Muscle of leg (tissue), 11 donors: ENCODE data around the gene ADARB2. TPM values are rescaled to one million over a fixed set of nuclear protein-coding genes. Genes with fewer than 3 reads are reported as not detected.

Experiments
- DNase-seq: peaks from one replicate; pipeline ENCODE4 v3.0.0; 2013
- H3K27ac ChIP-seq: one replicate; pipeline ENCODE4 v1.5.1; 2013; ENCODE audit warnings: mild to moderate bottlenecking, low read length, control low read depth
- H3K27me3 ChIP-seq: one replicate; pipeline ENCODE4 v1.6.1; 2013; ENCODE audit warnings: low read length; ENCODE audit not compliant: control insufficient read depth, insufficient read depth
- H3K36me3 ChIP-seq: one replicate; pipeline ENCODE4 v1.6.1; 2013; ENCODE audit warnings: low read length; ENCODE audit not compliant: control insufficient read depth, insufficient read depth
- H3K4me1 ChIP-seq: one replicate; pipeline ENCODE4 v1.6.1; 2013; ENCODE audit warnings: low read length; ENCODE audit not compliant: control insufficient read depth, insufficient read depth
- H3K4me3 ChIP-seq: one replicate; pipeline ENCODE4 v1.5.1; 2013; ENCODE audit warnings: low read length, control low read depth
- H3K9me3 ChIP-seq: replicated peaks from 2 replicates; pipeline ENCODE4 v1.6.1; 2013; ENCODE audit warnings: low read depth, low read length; ENCODE audit not compliant: control insufficient read depth
- WGBS: methylation state at CpG from one replicate; pipeline ENCODE4 v1.1.5; 2013; ENCODE audit warnings: missing lambda C conversion rate; ENCODE audit not compliant: insufficient coverage; 5-methylcytosine and 5-hydroxymethylcytosine counted together
- polyA plus RNA-seq, 8 donors: library from polyadenylated mRNA; unstranded; fragments of 120-200 nt; gene quantifications; one replicate each; pipeline versions ENCODE4 v1.2.1 to v1.2.3, GENCODE V29; 2013; ENCODE audit warnings: inconsistent platforms in 1 of 8, low replicate concordance in 1 of 8; ENCODE audit not compliant: insufficient read length in 8 of 8, insufficient read depth in 1 of 8
- total RNA-seq: library from RNA; stranded (reverse); fragments of 120-200 nt; gene quantifications from one replicate; pipeline ENCODE4 v1.2.4, GENCODE V29; 2013

The ADARB2 gene
- total and polyA plus RNA-seq, 9 donors = 0.13 to 0.38 (median 0.23) TPM

- DNase-seq = peak; percentile 10
- Histone ChIP-seq H3K27ac (no peak overlapping the region), H3K4me3 (no peak overlapping the region), H3K27me3 (no peaks in the 10 kb centered on the region), H3K36me3 (no peaks in the 10 kb centered on the region), H3K4me1 (no peaks in the 10 kb centered on the region), H3K9me3 (no peaks in the 10 kb centered on the region)
- 55% methylated on average over 5 of the region's 8 CpGs for WGBS
Observed at GRCh38 chr10:1514681-1515080, 222.6 kb downstream of the ADARB2 start.

DNA sequence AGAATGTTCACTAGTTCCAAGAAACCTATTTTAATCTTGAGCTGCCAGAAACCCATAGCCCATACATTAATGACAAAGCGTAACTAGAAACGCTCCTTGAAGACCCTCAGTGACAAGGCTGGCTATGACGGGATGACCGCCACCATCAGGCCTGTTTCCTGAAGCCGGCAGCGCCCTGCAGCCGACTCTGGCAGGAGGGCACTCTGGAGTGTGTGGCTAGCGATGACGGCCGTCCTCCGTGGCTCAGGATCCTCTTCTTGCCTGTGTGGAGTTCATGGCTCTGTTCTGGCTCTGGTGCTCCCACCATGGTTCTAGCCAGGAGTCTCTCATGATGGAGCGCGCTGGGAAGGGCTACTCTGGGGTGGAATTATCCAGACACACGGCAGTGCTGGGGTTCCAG lies 224.1 kb downstream of the ADARB2 start:
- no peak for DNase-seq
- Histone ChIP-seq H3K4me1 (no peaks in the 10 kb centered on the region), H3K4me3 (no peak overlapping the region), H3K27ac (no peak overlapping the region), H3K9me3 (no peaks in the 10 kb centered on the region), H3K36me3 (no peaks in the 10 kb centered on the region), H3K27me3 (no peaks in the 10 kb centered on the region)
- WGBS = 85% methylated on average over 12 of the region's 14 CpGs

DNA sequence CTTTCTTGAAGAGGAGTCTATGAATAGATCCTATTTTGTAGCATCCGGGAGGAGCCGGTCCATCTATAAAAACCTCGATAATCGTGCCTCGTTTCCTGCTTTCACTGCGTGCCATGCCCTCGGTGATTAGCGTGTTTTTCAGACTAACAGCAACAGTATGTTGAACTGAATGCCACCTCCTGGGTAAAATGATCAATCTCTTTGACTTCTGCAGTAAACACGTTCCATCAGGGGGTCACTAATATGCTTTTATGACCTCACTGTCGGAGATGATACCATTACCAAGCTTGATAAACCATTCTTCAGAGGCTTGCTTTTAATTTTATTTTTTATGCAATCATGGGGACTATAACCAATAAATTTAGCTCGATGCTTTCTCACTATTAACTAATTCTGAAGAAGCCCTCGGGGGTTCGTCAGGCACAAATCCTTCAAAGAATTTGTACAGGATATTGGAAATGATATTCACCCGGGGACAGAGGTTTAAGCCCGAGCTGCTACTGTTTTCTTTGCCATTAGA lies 228.3 kb downstream of the ADARB2 start:
- Histone ChIP-seq H3K4me1 (no peaks in the 10 kb centered on the region), H3K4me3 (no peak overlapping the region), H3K9me3 (no peaks in the 10 kb centered on the region), H3K27me3 (no peaks in the 10 kb centered on the region), H3K27ac (no peak overlapping the region), H3K36me3 (no peaks in the 10 kb centered on the region)
- 70% methylated on average over 9 of the region's 15 CpGs for WGBS
- no peak for DNase-seq

DNA sequence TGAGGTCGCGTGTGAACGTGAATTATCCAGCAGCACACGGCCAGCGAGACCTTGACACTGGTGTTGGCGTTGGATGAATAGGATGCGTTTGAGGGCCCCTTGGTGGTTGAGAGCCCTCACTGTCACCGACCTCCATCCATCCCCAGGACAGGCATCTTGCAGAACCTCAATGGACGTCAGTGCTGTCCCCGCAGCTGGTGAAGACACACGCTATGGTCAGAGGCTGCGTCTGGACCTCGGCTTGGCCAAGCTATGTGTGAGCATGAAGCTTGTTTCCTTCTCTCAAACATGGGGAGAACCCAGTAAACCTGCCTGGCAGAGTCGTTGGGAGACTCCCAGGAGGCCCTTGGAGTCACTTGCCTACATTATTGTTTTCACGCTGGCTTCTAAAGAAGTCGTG lies 229.2 kb downstream of the ADARB2 start:
- Histone ChIP-seq H3K9me3 (peaks cover 2% of the 10 kb centered on the region), H3K4me3 (no peak overlapping the region), H3K4me1 (no peaks in the 10 kb centered on the region), H3K27me3 (no peaks in the 10 kb centered on the region), H3K36me3 (no peaks in the 10 kb centered on the region), H3K27ac (no peak overlapping the region)
- WGBS = 83% methylated on average over 14 of the region's 16 CpGs
- no peak for DNase-seq

DNA sequence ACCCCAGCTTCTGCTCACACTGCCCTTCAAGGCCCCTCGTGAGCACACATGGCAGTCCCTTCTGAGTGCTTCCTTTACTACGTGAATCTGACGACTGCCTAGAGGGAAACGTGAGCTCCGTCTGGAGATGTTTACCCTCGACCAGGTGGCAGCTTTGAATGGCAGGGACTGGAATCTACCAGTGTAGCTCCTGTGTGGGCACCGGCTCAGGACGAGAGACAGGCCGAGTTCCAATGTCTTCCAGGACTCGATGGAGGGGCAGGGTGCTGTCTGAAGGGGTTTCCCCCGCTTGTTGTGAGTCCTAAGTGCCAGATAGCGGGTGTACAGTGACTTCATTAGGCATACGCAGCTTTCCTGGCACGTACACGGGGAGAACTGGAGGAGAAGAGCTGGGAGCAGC lies 229.9 kb downstream of the ADARB2 start:
- DNase-seq = no peak
- Histone ChIP-seq H3K4me1 (no peaks in the 10 kb centered on the region), H3K9me3 (peaks cover 2% of the 10 kb centered on the region), H3K4me3 (no peak overlapping the region), H3K36me3 (no peaks in the 10 kb centered on the region), H3K27ac (no peak overlapping the region), H3K27me3 (no peaks in the 10 kb centered on the region)
- WGBS = 76% methylated on average over 15 of the region's 15 CpGs

GRCh38 chr10:1504940-1505339 lies 232.4 kb downstream of the ADARB2 start:
- H3K4me3 ChIP-seq = no peak overlapping the region

DNA sequence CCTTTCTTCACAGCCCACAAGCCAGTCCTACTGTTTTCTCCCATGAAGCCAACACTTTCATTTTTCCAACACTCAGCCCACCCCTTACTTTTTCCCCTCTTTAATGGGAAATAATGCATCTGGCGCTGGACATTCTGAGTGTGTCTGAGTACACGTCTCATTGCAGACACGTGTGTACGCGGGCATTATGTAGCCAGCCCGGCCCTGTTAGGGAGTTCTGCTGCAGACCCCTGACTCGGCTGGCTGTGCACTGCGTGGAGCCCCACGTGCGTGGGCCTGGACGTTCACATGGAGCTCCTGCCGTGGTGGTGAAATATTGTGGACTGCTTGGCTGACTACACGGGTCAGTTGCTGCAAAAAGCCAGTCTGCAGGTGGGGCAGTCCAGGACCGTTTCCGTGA lies 233.0 kb downstream of the ADARB2 start:
- no peak for DNase-seq
- H3K27me3 ChIP-seq = no peaks in the 10 kb centered on the region
- no peak overlapping the region for H3K27ac ChIP-seq
- no peaks in the 10 kb centered on the region for H3K4me1 ChIP-seq
- whole genome bisulfite sequencing = 80% methylated on average over 12 of the region's 15 CpGs
- no peak overlapping the region for H3K4me3 ChIP-seq
- no peaks in the 10 kb centered on the region for H3K36me3 ChIP-seq
- H3K9me3 ChIP-seq = peaks cover 2% of the 10 kb centered on the region

More at GRCh38 chr10:1504940-1505339, 232.4 kb downstream of the ADARB2 start:
- no CpG with 5 or more reads among the region's 8 CpGs for WGBS
- no peak overlapping the region for H3K27ac ChIP-seq
- H3K36me3 ChIP-seq = no peaks in the 10 kb centered on the region
- peaks cover 2% of the 10 kb centered on the region for H3K9me3 ChIP-seq
- H3K4me1 ChIP-seq = no peaks in the 10 kb centered on the region
- DNase-seq = no peak
- H3K27me3 ChIP-seq = no peaks in the 10 kb centered on the region

GRCh38 chr10:1502451-1502850 lies 234.9 kb downstream of the ADARB2 start:
- peak; percentile 15 for DNase-seq
- no peaks in the 10 kb centered on the region for H3K4me1 ChIP-seq
- H3K27ac ChIP-seq = no peak overlapping the region
- H3K27me3 ChIP-seq = no peaks in the 10 kb centered on the region
- H3K36me3 ChIP-seq = no peaks in the 10 kb centered on the region
- H3K4me3 ChIP-seq = no peak overlapping the region
- WGBS = no CpG with 5 or more reads among the region's 5 CpGs
- H3K9me3 ChIP-seq = peaks cover 2% of the 10 kb centered on the region

DNA sequence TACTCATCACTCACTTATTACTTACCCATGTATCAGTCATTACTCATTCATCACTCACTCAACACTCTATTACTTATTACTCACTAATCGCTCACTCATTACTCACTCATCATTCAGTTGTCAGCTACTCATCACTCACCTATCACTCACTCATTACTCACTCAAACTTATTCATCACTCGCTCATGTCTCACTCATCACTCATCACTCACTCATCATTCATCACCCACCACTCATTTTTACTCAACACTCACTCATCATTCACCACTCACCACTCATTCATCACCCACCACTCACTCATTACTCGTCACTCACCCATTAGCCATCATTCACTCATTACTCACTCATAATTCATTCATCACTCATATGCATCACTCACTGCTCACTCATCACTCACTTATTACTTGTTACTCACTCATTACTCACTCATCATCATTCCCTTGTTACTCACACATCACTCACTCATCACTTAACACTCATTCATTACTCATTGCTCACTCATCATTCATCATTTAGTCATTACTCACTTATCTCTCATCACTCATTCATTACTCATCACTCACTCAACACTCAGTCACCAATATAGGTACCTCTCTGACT lies 237.9 kb downstream of the ADARB2 start:
- no peak overlapping the region for H3K4me3 ChIP-seq
- H3K27me3 ChIP-seq = no peaks in the 10 kb centered on the region
- H3K27ac ChIP-seq = no peak overlapping the region
- H3K4me1 ChIP-seq = no peaks in the 10 kb centered on the region
- no peak for DNase-seq
- WGBS = 89% methylated on average over 3 of the region's 3 CpGs
- H3K36me3 ChIP-seq = no peaks in the 10 kb centered on the region
- peaks cover 2% of the 10 kb centered on the region for H3K9me3 ChIP-seq

GRCh38 chr10:1498746-1499358 lies 238.5 kb downstream of the ADARB2 start:
- no peak overlapping the region for H3K27ac ChIP-seq
- H3K4me1 ChIP-seq = no peaks in the 10 kb centered on the region
- H3K4me3 ChIP-seq = no peak overlapping the region
- 92% methylated on average over 5 of the region's 5 CpGs for WGBS
- H3K9me3 ChIP-seq = peaks cover 2% of the 10 kb centered on the region
- no peaks in the 10 kb centered on the region for H3K27me3 ChIP-seq
- no peak for DNase-seq
- no peaks in the 10 kb centered on the region for H3K36me3 ChIP-seq
